ENCODE data around the gene TSKU.
"Not testable (repeated sequence)": the region's sequence is repeated elsewhere in the genome, so short reads cannot be mapped to it uniquely, and the experiment has no call there.

The TSKU gene

DNA sequence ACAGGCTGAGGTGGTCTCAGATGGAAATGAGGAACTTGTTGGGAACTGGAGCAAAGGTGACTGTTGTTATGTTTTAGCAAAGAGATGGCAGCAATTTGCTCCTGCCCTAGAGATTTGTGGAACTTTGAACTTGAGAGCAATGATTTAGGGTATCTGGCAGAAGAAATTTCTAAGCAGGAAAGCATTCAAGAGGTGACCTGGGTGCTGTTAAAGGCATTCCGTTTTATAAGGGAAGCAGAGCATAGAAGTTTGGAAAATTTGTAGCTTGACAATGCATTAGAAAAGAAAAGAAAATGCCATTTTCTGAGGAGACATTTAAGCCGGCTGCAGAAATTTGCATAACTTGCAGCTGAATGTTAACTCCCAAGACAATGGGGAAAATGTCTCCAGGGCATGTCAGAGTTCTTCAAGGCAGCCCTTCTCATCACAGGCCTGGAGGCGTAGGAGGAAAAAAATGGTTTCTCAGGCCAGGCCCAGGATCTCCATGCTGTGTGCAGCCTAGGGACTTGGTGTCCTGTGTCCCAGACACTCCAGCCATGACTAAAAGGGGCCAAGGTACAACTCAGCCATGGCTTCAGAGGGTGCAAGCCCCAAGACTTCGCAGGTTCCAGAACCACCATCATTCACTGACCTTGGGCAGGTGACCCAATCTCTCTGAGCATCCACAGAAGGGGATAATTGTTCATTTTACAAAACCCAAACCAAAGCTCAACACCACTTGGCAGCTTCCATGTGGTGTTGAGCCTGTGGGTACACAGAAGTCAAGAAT is 8.0 kb downstream of the TSKU start:
- not testable (repeated sequence) for DNase-seq

- no peak for DNase-seq
These were observed 8.7 kb downstream of the TSKU start for GRCh38 chr11:76791861-76792260.

- DNase-seq = no peak
These were observed 9.5 kb downstream of the TSKU start for GRCh38 chr11:76792505-76793264.

DNA sequence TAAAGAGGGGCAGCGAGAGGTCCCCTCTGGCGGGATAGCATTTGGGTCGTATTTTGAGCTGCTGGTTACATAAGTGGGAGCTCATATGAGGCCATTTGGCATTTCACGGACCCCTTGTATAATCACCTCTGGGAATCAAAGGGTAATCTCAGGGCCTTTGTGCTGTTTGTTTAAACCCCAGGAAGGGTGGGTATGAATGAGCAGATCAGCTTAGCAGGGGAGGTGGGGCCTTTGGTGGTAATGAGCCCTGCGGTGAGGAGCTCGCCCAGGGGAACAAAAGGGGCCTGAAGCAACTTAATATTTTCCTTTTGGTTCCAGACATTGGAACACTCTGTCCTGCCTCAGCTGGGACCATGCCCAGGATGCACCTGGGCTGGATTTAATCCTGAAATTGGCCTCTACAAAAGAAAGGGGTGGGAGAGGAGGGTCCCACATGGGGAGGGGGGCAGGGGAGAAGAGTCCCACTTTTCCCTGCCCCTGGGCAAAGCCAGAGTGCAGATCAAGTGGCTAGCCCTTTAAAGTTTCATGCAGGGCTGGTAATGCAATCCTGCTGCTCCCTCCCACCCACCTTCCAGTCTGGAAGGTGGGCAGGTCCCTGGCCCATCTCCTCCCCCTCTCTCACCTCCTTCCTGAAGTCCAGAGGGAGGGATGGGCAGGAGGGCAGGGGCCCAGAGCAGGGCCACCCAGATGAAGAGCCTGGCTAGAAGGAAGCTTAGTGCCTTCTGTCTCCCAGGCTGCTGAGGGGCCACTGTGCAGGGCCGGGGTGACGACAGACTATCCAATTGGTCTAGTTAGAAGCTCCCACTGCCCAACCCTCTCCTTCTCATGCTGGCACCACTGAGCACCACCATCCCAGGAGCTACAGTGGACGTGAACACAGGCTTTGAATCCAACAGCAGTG is 10.5 kb downstream of the TSKU start:
- no peak for DNase-seq

- no peak for DNase-seq
These were observed 11.5 kb downstream of the TSKU start for GRCh38 chr11:76794371-76795289.

- no peak for DNase-seq
These were observed 12.3 kb downstream of the TSKU start for GRCh38 chr11:76795290-76795935.

- DNase-seq = no peak
These were observed 12.8 kb downstream of the TSKU start for GRCh38 chr11:76795936-76796441.

- no peak for DNase-seq
These were observed 13.5 kb downstream of the TSKU start for GRCh38 chr11:76796511-76797198.

GRCh38 chr11:76797341-76798201 is 14.4 kb downstream of the TSKU start:
- no peak for DNase-seq

DNA sequence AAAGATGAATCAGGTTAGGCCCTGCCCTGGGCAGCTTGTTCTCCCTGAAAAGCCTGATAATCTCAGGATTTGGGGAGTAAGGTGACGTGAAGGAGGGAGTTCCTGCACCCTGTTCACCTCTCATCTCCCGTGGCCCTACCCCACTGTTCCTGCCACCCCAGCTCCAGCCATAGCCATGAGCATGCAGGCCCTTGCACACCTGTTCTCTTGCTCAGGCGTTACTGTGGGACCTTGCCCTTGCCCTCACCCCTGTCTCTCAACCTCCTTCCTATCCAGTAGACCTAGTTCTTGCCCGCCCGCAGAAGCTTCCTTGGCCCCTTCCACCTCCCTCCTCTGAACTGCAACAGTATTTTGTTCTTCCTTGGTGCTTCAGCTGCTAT is 15.0 kb downstream of the TSKU start:
- DNase-seq = no peak

GRCh38 chr11:76798671-76799065 is 15.5 kb downstream of the TSKU start:
- no peak for DNase-seq

GRCh38 chr11:76799066-76799804 is 16.1 kb downstream of the TSKU start:
- DNase-seq = no peak

DNA sequence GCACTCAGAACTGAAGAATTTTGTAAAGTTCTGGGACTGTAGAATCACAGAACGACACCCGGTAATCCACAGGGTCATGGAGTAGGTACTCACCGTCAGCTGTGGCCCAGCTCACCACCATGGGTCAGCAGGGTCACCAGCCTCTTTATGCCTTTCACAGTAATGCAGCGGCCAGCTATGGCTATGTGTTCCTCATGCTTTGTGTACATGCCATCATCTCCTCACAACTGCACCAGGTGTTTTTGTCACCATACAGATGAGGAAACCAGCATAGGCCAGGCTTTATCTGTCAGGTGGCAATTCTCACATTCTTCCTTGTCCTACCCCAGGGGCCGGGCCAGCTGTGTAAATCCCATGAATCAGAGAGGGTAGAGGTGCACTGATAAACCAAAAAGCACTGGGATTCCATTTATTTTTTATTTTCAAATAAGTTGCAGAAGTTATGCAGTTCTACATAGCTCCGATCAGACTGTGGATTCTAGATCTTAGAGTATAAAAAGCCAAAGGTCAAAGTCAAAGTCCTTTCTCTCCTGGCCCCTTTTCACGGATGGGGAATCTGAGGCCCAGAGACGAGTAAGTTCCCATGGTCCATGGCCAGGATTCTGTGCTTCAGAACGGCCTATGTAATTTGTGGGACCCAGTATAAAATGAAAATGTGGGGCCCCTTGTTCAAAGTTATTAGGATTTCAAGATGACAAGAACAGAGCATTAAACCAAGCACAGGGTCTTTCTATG is 17.5 kb downstream of the TSKU start:
- DNase-seq = no peak

GRCh38 chr11:76801225-76801624 is 18.1 kb downstream of the TSKU start:
- no peak for DNase-seq

GRCh38 chr11:76801736-76802135 is 18.6 kb downstream of the TSKU start:
- no peak for DNase-seq

DNA sequence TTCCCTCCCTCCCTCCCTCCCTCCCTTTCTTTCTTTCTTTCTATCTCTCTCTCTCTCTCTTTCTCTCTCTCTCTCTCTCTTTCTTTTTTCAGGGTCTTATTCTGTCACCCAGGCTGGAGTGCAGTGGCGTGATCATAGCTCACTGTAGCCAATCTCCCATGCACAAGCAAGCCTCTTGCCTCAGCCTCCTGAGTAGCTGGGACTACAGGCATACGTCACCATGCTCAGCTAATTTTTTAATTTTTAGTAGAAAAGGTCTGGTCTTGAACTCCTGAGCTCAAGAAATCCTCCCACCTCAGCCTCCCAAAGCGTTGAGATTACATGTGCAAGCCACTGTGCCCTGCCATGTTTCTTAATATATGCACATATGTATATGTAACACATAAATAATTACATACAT is 19.0 kb downstream of the TSKU start:
- DNase-seq = no peak

- no peak for DNase-seq
These were observed 19.5 kb downstream of the TSKU start for GRCh38 chr11:76802621-76803020.

GRCh38 chr11:76803023-76803422 is 19.9 kb downstream of the TSKU start:
- DNase-seq = no peak

Measured in DMS79 treated with DMSO at 0.1 percent for 48 hours (cell line).